ENCODE results near the gene SRRD. TPM values are rescaled to one million over a fixed set of nuclear protein-coding genes. Genes with fewer than 3 reads are reported as not detected.

The SRRD gene
- total RNA-seq, 3 donors from 2014 or later, result 8.8 to 17.4 (median 15.0) TPM

DNA sequence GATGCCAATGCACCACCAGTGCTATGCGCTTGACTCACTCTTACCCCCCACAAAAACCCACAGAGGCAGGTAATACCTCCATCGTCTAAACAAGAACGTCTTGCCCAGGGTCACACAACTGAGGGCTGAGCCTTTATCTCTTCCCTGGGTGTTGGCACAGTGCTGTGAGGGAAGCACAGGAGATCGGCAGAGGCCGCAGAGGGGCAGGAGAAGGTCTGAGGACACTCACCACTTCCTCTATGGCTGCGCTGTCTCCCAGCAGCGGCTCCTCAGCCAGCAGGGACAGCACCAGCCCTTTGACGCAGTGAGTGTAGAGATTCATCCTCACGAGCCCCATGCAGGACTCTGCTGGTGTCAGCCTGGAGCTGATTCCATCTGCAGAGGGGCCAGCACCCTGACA, 20.0 kb upstream of the SRRD start:
- Histone ChIP-seq H3K27me3 (no peaks in the 10 kb centered on the region), H3K4me1 (no peaks in the 10 kb centered on the region), H3K27ac (no peak overlapping the region), H3K36me3 (no peaks in the 10 kb centered on the region), H3K4me3 (no peak overlapping the region), H3K9me3 (no peaks in the 10 kb centered on the region)
- TF ChIP-seq, protein P1, sequence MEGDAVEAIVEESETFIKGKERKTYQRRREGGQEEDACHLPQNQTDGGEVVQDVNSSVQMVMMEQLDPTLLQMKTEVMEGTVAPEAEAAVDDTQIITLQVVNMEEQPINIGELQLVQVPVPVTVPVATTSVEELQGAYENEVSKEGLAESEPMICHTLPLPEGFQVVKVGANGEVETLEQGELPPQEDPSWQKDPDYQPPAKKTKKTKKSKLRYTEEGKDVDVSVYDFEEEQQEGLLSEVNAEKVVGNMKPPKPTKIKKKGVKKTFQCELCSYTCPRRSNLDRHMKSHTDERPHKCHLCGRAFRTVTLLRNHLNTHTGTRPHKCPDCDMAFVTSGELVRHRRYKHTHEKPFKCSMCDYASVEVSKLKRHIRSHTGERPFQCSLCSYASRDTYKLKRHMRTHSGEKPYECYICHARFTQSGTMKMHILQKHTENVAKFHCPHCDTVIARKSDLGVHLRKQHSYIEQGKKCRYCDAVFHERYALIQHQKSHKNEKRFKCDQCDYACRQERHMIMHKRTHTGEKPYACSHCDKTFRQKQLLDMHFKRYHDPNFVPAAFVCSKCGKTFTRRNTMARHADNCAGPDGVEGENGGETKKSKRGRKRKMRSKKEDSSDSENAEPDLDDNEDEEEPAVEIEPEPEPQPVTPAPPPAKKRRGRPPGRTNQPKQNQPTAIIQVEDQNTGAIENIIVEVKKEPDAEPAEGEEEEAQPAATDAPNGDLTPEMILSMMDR (IDR thresholded peaks at IDR 0.05), result no peak
- TF ChIP-seq POLR2A (IDR thresholded peaks at IDR 0.05) (no peak), POLR2AphosphoS5 (IDR thresholded peaks at IDR 0.05) (no peak)
- intact Hi-C loops (cut with DNase I; ENCODE audit: low total_unique reads), result loop anchor here (5.0 kb wide), 1 partner anchor 84 kb away; no protein-coding TSS in a partner anchor
- no peak for DNase-seq (ENCODE audit: low spot score in 2 of 2)

DNA sequence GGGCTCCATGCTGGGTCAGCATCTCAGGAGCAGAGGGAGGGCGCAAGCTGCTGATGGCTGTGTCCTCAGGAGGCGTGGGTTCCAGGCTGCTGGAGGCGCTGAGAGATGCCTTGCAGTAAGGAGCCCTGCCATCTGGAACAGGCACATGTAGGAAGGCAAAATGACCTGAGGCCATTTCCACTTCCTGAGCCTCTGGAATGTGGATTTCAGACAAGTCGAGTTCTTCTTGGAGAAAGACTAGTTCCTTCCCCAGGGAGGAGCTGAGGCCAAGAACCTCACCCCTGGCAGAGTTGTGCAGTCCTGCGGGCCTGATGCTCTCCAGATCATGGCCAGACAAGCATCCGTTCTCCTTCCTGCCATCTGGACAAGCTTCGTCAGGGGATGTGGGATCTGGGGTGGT, 19.4 kb upstream of the SRRD start:
- Histone ChIP-seq H3K4me1 (no peaks in the 10 kb centered on the region), H3K36me3 (no peaks in the 10 kb centered on the region), H3K27ac (no peak overlapping the region), H3K4me3 (no peak overlapping the region), H3K9me3 (no peaks in the 10 kb centered on the region), H3K27me3 (no peaks in the 10 kb centered on the region)
- no peak for TF ChIP-seq POLR2AphosphoS5 (IDR thresholded peaks at IDR 0.05)
- TF ChIP-seq POLR2A (IDR thresholded peaks at IDR 0.05), result no peak
- TF ChIP-seq, protein P1 (IDR thresholded peaks at IDR 0.05), result no peak
- intact Hi-C loops (cut with DNase I; ENCODE audit: low total_unique reads), result loop anchor here (5.0 kb wide), 1 partner anchor 83 kb away; no protein-coding TSS in a partner anchor
- DNase-seq (ENCODE audit: low spot score in 2 of 2), result no peak

DNA sequence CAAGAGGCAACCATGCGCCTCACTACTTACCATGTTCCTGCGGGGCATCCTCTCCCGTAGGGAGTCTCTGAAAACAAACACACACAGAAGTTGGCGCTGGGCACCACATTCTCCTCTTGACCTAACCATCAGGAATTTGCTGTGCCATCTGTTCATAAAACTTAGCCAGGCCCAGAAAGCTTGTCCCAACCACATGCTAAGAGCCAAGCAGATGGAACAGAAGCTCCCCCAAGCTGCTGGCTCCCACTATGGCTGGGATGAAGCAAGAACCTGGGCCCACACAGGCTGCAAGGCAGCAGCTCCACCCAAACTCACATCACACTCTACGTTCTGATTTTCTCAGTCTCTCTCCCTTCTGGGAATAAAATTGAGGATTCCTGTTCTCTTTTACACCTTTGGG, 17.5 kb upstream of the SRRD start:
- Histone ChIP-seq H3K27me3 (no peaks in the 10 kb centered on the region), H3K4me1 (no peaks in the 10 kb centered on the region), H3K27ac (no peak overlapping the region), H3K4me3 (no peak overlapping the region), H3K36me3 (peaks cover 5% of the 10 kb centered on the region), H3K9me3 (no peaks in the 10 kb centered on the region)
- no peak for DNase-seq (ENCODE audit: low spot score in 2 of 2)
- intact Hi-C loops (cut with DNase I; ENCODE audit: low total_unique reads), result no loop called here
- TF ChIP-seq, protein P1 (IDR thresholded peaks at IDR 0.05), result no peak
- TF ChIP-seq POLR2A (IDR thresholded peaks at IDR 0.05) (no peak), POLR2AphosphoS5 (IDR thresholded peaks at IDR 0.05) (no peak)

DNA sequence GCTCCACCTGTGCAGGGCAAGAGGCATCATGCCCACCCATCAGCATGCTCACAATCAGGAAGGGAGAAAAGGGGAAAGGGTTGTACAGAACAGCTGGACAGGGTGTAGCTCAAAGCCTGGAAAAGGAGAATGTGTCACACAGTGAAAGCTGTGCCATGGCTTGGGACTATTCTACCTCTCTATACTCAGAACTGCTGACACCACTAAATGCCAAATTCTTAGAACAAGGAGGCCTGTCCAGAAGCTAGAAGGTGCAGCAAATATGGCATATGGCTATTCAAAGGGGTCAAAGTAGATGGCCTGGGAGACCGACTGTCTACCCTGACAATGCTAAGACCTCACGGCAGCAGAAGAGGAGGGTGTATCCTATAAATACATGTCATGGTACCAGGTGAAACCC, 12.9 kb upstream of the SRRD start:
- no peak for DNase-seq (ENCODE audit: low spot score in 2 of 2)
- Histone ChIP-seq H3K36me3 (peaks cover 5% of the 10 kb centered on the region), H3K27ac (no peak overlapping the region), H3K27me3 (no peaks in the 10 kb centered on the region), H3K4me1 (no peaks in the 10 kb centered on the region), H3K9me3 (no peaks in the 10 kb centered on the region), H3K4me3 (no peak overlapping the region)
- intact Hi-C loops (cut with DNase I; ENCODE audit: low total_unique reads), result no loop called here
- TF ChIP-seq POLR2A (IDR thresholded peaks at IDR 0.05) (no peak), POLR2AphosphoS5 (IDR thresholded peaks at IDR 0.05) (no peak)
- TF ChIP-seq, protein P1 (IDR thresholded peaks at IDR 0.05), result no peak

DNA sequence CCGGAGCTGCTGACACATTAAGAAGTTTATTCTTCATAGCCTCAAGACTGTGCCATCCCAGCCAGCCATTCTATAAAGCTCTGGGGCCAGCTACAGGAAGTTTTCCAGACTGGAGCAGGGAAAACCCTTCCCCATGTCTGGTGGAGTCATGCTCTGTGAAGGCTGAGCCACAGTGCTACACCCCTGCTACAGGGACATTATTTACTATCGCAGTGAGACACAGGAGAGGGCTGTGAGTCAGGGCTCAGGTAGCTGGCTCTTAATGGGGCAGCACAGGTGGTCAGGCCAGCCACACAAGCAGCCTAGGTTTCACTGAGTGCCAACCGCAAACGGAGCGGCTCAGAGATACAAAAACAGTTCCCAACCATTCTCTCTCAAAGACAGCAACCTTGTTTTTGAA, 12.2 kb upstream of the SRRD start:
- Histone ChIP-seq H3K27me3 (no peaks in the 10 kb centered on the region), H3K36me3 (peaks cover 5% of the 10 kb centered on the region), H3K4me1 (no peaks in the 10 kb centered on the region), H3K4me3 (no peak overlapping the region), H3K9me3 (no peaks in the 10 kb centered on the region), H3K27ac (no peak overlapping the region)
- intact Hi-C loops (cut with DNase I; ENCODE audit: low total_unique reads), result no loop called here
- DNase-seq (ENCODE audit: low spot score in 2 of 2), result no peak
- TF ChIP-seq POLR2A (IDR thresholded peaks at IDR 0.05) (no peak), POLR2AphosphoS5 (IDR thresholded peaks at IDR 0.05) (no peak)
- TF ChIP-seq, protein P1 (IDR thresholded peaks at IDR 0.05), result no peak

All from breast epithelium (tissue), 4 donors.